ENCODE results near the gene FASTK. TPM values are rescaled to one million over a fixed set of nuclear protein-coding genes. Genes with fewer than 3 reads are reported as not detected.

FASTK gene
- total RNA-seq, 4 donors from 2014 or later = 51.3 to 82.2 (median 60.8) TPM

DNA sequence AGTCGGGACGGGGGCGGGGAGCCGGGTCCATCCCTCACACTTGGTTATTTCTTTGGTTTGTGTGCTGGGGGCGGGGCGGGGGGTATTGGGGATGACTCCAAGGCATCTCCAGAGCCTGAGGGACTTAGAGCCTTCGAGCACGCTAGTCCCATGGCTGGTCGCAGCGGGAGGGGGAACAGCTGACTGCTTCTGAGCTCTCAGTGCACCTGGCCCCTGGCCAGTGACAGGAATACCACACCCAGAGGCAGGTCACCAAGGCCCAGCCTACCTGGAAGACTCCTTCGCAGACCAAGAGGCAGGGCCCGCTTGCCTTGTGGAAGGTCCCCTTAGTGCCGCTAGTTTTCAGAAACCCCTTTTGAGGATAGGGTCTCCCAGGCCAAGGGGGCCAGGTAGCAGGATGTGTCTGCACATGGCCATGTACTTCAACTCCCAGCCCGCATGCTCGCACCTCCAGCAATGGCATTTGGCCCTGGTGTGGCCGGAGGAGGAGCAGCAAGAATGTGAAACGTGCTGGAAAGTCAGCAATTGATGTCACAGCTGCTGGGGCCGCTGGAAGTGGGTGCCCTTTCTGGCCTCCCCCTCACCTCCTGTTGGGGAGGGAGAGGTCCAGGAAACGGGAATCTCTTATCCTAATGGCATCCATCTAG is 46.0 kb upstream of the FASTK start:
- ATAC-seq = no peak
- 65% methylated on average over 5 of the region's 19 CpGs; no CpG with 5 or more reads in 1 of the 2 donors for WGBS, 2 donors (ENCODE audit: low coverage in 1 of 2)
- Histone ChIP-seq H3K9me3 (no peaks in the 10 kb centered on the region), H3K27ac (no peak overlapping the region), H3K27me3 (no peaks in the 10 kb centered on the region), H3K4me3 (peak overlapping the region in 1 of 2 donors; percentile 51), H3K4me1 (peaks cover 0 to 32% (median 5%) of the 10 kb centered on the region in 3 donors), H3K36me3 (peaks cover 0 to 86% of the 10 kb centered on the region in 2 donors)
- TF ChIP-seq POLR2A (IDR thresholded peaks at IDR 0.05) = no peak
- TF ChIP-seq, protein P1, sequence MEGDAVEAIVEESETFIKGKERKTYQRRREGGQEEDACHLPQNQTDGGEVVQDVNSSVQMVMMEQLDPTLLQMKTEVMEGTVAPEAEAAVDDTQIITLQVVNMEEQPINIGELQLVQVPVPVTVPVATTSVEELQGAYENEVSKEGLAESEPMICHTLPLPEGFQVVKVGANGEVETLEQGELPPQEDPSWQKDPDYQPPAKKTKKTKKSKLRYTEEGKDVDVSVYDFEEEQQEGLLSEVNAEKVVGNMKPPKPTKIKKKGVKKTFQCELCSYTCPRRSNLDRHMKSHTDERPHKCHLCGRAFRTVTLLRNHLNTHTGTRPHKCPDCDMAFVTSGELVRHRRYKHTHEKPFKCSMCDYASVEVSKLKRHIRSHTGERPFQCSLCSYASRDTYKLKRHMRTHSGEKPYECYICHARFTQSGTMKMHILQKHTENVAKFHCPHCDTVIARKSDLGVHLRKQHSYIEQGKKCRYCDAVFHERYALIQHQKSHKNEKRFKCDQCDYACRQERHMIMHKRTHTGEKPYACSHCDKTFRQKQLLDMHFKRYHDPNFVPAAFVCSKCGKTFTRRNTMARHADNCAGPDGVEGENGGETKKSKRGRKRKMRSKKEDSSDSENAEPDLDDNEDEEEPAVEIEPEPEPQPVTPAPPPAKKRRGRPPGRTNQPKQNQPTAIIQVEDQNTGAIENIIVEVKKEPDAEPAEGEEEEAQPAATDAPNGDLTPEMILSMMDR (IDR thresholded peaks at IDR 0.05) = no peak
- no peak for TF ChIP-seq POLR2AphosphoS5 (IDR thresholded peaks at IDR 0.05)
- no peak for TF ChIP-seq EP300 (IDR thresholded peaks at IDR 0.05)

DNA sequence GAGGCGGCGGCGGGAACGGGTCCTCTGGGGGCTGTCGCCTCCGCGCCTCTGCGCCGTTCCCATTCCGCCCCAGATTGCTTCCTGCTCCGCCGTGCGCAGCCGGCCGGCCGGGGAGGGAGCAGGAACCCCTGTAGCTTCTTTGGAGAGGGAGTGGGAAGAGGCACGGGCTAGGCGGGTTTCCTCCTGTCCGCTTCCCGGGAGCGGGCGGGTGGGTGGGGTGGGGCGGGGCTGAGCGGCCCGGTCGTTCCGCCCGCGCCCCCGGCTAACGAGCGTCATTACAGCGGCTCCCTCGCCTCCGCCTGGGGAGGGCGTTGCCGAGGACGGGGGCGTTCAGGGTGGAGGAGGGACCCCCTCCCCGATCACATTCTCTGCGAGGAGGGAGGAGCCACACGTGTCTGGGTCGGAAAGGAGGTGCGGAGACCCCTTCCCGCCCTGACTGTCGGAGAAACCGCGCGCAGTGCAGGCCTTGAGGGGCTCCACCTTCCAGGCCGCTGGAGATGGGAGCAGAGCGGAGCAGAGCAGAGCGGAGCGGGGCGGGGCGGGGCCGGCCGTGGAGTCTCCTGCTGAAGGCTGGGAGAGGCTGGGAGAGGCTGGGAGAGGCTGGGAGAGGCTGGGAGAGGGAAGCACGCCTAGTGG is 45.4 kb upstream of the FASTK start:
- peaks cover 0 to 86% of the 10 kb centered on the region in 2 donors for H3K36me3 ChIP-seq
- WGBS, 2 donors (ENCODE audit: low coverage in 1 of 2) = 86% methylated on average over 1 of the region's 58 CpGs; no CpG with 5 or more reads in 1 of the 2 donors
- H3K4me3 ChIP-seq = peak overlapping the region; percentile 13 to 51
- TF ChIP-seq EP300 (IDR thresholded peaks at IDR 0.05) (no peak), POLR2A (IDR thresholded peaks at IDR 0.05) (no peak), POLR2AphosphoS5 (IDR thresholded peaks at IDR 0.05) (no peak)
- TF ChIP-seq, protein P1 (IDR thresholded peaks at IDR 0.05) = no peak
- peak overlapping the region in 1 of 4 donors; percentile 34 for H3K27ac ChIP-seq
- H3K27me3 ChIP-seq = no peaks in the 10 kb centered on the region
- peak; percentile 10 for ATAC-seq
- no peaks in the 10 kb centered on the region for H3K9me3 ChIP-seq
- H3K4me1 ChIP-seq = peaks cover 0 to 28% (median 5%) of the 10 kb centered on the region in 3 donors

DNA sequence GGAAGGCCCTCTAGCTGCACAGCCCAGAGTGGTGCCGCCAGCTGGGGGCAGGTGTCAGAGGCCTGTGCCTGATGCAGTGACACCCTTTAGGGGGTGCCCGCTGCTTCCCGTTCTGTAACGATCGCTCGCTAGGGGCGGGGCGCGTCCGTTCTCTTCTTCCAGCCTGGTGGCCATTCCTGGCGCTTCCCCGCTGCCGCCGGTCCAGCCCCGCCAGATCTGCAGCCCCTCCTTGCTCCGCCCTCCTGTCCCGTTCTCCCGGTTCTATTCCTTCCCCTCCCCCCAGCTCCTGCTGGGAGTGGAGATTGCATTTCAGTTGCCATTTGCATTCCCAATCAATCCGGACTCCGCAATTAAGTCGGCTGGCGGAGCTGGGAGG is 44.8 kb upstream of the FASTK start:
- WGBS, 2 donors (ENCODE audit: low coverage in 1 of 2) = 4% methylated on average over 11 of the region's 22 CpGs; no CpG with 5 or more reads in 1 of the 2 donors
- Histone ChIP-seq H3K4me1 (peaks cover 0 to 28% (median 5%) of the 10 kb centered on the region in 3 donors), H3K27me3 (no peaks in the 10 kb centered on the region), H3K27ac (peak overlapping the region in 1 of 4 donors; percentile 34), H3K4me3 (peak overlapping the region; percentile 13 to 51), H3K9me3 (no peaks in the 10 kb centered on the region), H3K36me3 (peaks cover 0 to 86% of the 10 kb centered on the region in 2 donors)
- no peak for TF ChIP-seq EP300 (IDR thresholded peaks at IDR 0.05)
- TF ChIP-seq, protein P1 (IDR thresholded peaks at IDR 0.05) = peak in 3 of 4 experiments; percentile 8 to 25 (median 20)
- peak; percentile 10 for ATAC-seq

DNA sequence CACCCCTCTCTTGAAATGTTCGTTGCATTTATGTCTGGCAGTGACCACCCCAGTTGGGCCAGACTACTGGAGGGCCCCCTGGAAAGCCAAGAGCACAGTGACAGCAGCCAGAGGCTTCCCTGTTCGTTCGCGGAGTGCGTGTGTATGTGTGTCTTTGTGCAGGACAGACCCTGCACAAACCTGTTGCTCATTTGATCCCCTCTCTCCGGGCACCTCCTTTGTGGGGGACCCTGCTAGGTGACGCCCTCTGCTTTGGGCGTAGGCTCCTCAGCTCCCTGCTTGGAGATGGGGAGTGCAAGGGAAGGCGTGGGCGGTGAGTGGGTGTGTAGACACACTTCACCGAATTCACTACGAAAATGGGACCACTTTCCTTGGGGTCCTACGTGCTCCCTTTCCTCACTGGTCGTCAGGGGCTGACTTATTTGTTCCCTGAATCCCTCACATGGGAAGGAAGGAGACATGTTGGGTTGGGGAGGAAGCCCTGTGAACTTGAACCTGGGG is 44.3 kb upstream of the FASTK start:
- Histone ChIP-seq H3K27me3 (no peaks in the 10 kb centered on the region), H3K36me3 (peaks cover 0 to 86% of the 10 kb centered on the region in 2 donors), H3K9me3 (no peaks in the 10 kb centered on the region), H3K4me3 (peak overlapping the region in 1 of 2 donors; percentile 51), H3K27ac (no peak overlapping the region), H3K4me1 (peaks cover 0 to 28% (median 5%) of the 10 kb centered on the region in 3 donors)
- TF ChIP-seq EP300 (IDR thresholded peaks at IDR 0.05) (no peak), POLR2A (IDR thresholded peaks at IDR 0.05) (no peak), POLR2AphosphoS5 (IDR thresholded peaks at IDR 0.05) (no peak)
- TF ChIP-seq, protein P1 (IDR thresholded peaks at IDR 0.05) = no peak
- no peak for ATAC-seq
- WGBS, 2 donors (ENCODE audit: low coverage in 1 of 2) = 74 to 100% methylated on average over 1 to 8 of the region's 14 CpGs
